Mucosa of rectum (tissue), 2 donors: ENCODE results near the gene ATP10B.
A peak's percentile ranks its signal among the peaks of the same experiment; 100 is the strongest.

Experiments
- H3K27ac ChIP-seq, 2 donors: one replicate each; pipeline ENCODE4 v1.7.0; 2013; ENCODE audit warnings: inconsistent platforms in 2 of 2, low read depth in 2 of 2, low read length in 2 of 2
- H3K27me3 ChIP-seq, 2 donors: one replicate each; pipeline ENCODE4 v1.7.0; 2013; ENCODE audit warnings: low read length in 2 of 2; ENCODE audit not compliant: control insufficient read depth in 2 of 2, insufficient read depth in 2 of 2
- H3K36me3 ChIP-seq, 2 donors: one replicate each; pipeline ENCODE4 v1.7.0; 2013; ENCODE audit warnings: low read length in 2 of 2; ENCODE audit not compliant: control insufficient read depth in 2 of 2, insufficient read depth in 2 of 2
- H3K4me1 ChIP-seq, 2 donors: one replicate each; pipeline ENCODE4 v1.7.0; 2013; ENCODE audit warnings: low read length in 2 of 2, mild to moderate bottlenecking in 1 of 2; ENCODE audit not compliant: control insufficient read depth in 2 of 2, insufficient read depth in 2 of 2
- H3K4me3 ChIP-seq, 2 donors: one replicate each; pipeline ENCODE4 v1.7.0; 2013; ENCODE audit warnings: low read length in 2 of 2
- H3K9ac ChIP-seq, 2 donors: one replicate each; pipeline ENCODE4 v1.7.0; 2013; ENCODE audit warnings: low read length in 2 of 2, low read depth in 1 of 2, mild to moderate bottlenecking in 1 of 2
- H3K9me3 ChIP-seq, 2 donors: one replicate each; pipeline ENCODE4 v1.7.0; 2013; ENCODE audit warnings: low read length in 2 of 2; ENCODE audit not compliant: control insufficient read depth in 2 of 2
- donor health status: healthy.
- donor health status: Normal muscosa, but diverticular disease.

Gene ATP10B

DNA sequence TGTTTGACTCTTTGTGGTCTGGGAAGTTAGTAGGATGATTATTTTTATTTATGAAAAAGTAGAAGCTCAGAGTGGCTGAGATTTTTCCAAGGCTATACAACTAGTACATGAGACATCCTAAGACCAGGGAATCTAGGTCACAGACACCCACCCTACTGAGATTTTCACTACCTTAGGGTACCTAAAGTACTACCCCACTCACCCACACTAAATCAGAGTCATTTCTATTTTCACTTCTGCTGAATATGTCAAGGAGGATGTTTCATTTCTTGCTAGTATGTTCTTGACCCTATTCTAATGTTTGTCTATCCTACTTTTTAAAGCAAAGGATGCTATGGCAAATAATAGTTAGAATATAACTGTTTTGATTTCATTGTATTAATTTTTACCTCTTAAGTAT, 206.0 kb downstream of the ATP10B start:
- peaks cover 35 to 58% of the 10 kb centered on the region in 2 donors for H3K36me3 ChIP-seq

DNA sequence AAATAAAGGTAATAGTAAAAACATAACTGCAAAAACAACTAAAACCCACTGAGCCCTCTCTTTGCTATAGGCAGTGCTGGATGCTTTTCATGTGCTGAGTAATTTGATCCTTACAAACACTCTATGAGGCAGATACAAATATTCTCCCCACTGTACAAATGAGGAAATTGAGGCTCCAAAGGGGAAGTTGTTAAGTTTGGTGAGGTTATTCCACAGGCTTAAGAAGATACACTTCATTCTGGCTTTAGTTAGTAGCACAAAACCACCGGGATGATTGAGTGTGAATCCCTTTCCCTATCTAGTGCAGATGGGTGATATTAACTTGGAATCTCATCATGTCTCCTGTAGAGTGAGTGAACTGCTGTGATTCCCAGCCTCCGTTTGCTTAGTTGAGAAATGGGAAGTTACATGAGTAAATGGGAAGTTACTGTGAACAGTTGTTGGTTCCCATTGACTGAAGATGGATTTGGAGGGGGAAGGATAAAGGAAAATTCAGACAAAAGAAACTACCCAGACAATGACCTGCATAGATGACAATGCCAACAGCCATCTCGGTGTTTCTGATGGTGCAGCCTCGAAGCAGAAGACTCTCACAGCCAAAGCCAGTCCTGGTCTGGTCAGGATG, 208.3 kb downstream of the ATP10B start:
- H3K9me3 ChIP-seq, result no peaks in the 10 kb centered on the region
- H3K27me3 ChIP-seq, result no peaks in the 10 kb centered on the region
- no peak overlapping the region for H3K27ac ChIP-seq
- H3K36me3 ChIP-seq, result peaks cover 35 to 59% of the 10 kb centered on the region in 2 donors
- peaks cover 5 to 17% of the 10 kb centered on the region in 2 donors for H3K4me1 ChIP-seq
- no peak overlapping the region for H3K9ac ChIP-seq
- H3K4me3 ChIP-seq, result no peak overlapping the region

More for the DNA sequence above, 206.0 kb downstream of the ATP10B start:
- H3K9me3 ChIP-seq, result no peaks in the 10 kb centered on the region
- H3K4me3 ChIP-seq, result no peak overlapping the region
- H3K4me1 ChIP-seq, result peaks cover under 1 to 5% of the 10 kb centered on the region in 2 donors
- H3K9ac ChIP-seq, result no peak overlapping the region
- no peaks in the 10 kb centered on the region for H3K27me3 ChIP-seq
- H3K27ac ChIP-seq, result no peak overlapping the region

DNA sequence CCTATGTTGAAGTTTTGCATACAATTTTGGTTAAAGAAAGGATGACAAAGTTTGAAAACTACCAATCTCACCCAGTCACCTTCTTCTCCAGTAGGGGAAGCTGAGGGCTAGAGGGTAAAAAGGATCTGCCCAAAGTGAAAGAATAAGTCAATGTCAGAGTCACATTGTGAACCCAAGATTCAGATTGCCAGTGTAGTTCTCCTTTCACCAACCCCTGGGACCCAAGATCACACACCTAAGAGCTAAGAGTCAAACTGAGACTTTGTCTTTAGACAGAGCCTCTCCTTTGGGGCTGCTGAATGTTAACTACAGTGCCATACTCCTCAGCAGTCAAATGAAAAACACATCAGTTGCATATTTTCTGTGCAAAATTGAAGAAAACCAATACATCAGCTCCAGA, 210.6 kb downstream of the ATP10B start:
- Histone ChIP-seq H3K4me1 (peaks cover 9 to 36% of the 10 kb centered on the region in 2 donors), H3K27me3 (no peaks in the 10 kb centered on the region), H3K36me3 (peaks cover 25 to 41% of the 10 kb centered on the region in 2 donors), H3K9ac (no peak overlapping the region), H3K27ac (no peak overlapping the region), H3K9me3 (no peaks in the 10 kb centered on the region), H3K4me3 (no peak overlapping the region)

DNA sequence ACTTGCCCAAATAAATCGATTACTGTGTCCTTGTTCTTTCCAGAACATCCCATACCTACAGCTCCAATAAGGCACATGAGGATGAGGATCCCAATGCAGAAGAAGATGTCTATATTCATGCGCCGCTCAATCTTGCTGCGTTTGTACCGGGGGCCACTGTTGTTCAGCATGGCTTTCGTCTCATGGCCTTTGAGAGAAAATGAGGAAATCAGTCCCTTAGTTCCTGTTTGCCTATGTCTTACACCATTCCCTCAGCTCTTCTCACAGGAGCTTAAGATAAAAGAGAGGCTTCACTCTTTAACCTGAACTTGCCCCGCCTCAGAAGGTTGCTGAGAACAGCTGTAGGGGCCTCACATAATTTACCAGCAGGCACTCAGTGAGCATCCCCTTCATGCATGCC, 211.6 kb downstream of the ATP10B start:
- H3K9me3 ChIP-seq, result no peaks in the 10 kb centered on the region
- no peak overlapping the region for H3K4me3 ChIP-seq
- H3K9ac ChIP-seq, result no peak overlapping the region
- no peak overlapping the region for H3K27ac ChIP-seq
- H3K27me3 ChIP-seq, result no peaks in the 10 kb centered on the region
- H3K4me1 ChIP-seq, result peaks cover 15 to 46% of the 10 kb centered on the region in 2 donors
- peaks cover 23 to 42% of the 10 kb centered on the region in 2 donors for H3K36me3 ChIP-seq

DNA sequence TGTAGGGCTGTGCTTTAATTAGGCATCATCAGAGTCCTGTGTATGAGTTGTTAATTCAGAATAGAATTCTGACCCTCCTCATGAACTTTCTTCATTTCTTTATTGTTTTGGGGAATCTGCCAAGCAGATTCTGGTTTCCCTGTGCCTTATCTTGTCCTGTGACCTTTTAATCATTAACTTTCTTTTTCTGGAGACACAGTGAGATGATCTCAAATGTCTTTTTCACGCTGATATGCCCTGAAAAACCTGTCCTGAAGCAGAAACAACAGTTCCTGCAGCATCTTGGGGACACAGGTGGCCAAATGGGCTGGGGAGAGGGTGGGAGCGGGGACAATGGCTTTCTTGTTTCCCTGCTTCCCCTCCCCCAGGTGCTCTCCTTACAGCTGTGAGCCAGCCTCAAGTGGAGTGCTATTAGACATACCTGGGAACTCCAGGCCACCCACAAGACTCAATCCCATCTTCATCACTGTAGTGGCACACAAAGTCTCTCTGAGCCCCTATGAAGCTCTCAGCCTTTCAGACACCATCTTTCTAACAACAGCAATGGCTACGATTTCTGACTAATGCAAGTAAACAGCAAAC, 213.8 kb downstream of the ATP10B start:
- Histone ChIP-seq H3K9ac (peak overlapping the region in 1 of 2 donors; percentile 46), H3K9me3 (no peaks in the 10 kb centered on the region), H3K36me3 (peaks cover 17 to 29% of the 10 kb centered on the region in 2 donors), H3K4me3 (no peak overlapping the region), H3K27me3 (no peaks in the 10 kb centered on the region), H3K4me1 (peaks cover 27 to 65% of the 10 kb centered on the region in 2 donors), H3K27ac (peak overlapping the region; percentile 71 to 84)

DNA sequence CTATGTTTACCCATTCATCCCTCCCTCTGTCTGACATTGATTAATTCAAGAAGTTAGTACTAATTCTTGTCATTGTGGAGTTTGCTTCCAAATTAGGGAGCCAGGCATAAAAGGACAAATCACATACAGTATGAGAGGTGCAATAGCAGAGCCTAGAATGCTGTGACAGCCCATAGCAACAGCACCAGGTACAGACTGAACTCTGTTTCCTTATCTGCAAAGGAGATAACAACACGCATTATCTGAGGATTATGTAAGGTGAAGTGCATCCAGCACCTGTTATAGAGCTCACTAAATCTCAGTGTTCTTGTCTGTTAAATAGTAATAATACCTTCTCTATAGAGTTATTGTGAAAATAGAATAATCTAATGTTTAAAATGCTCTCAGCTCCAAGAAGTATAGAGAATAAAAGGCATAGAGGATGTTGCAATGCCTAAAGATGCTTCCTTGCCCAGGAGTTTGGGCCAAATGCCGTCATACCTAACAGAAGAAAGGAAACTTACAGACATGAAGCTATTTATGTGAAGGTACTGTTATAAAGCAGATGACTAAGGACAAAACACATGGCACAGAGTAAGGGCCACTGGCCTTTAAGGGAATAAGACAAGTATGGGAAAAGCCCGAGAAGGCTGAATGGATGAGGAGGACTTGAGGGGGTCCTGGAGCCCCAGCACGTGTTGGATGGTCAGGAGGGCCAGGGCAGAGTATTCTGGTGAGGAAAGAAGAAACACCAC, 214.5 kb downstream of the ATP10B start:
- Histone ChIP-seq H3K27me3 (no peaks in the 10 kb centered on the region), H3K9me3 (no peaks in the 10 kb centered on the region), H3K4me1 (peaks cover 27 to 65% of the 10 kb centered on the region in 2 donors), H3K27ac (peak overlapping the region; percentile 41 to 66), H3K4me3 (no peak overlapping the region), H3K9ac (no peak overlapping the region), H3K36me3 (peaks cover 17 to 23% of the 10 kb centered on the region in 2 donors)

DNA sequence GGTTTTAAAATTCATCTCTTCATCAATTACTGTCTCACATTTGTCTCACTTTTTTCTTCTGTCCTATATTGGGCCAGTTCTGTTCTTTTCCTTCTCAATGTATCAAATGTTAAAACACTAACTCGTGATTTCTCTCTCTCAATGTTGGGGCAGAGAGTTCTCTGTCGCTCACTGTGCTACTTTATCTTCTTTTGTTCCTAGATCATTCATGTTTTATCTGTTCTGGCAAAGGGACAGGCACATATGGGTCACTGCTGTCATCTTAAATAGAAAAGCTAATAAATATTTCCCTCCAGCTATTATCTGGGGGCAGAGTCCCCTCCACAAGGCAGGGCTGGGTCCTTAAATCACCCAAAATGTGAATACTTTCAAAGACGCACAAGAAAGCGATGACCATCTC, 216.3 kb downstream of the ATP10B start:
- Histone ChIP-seq H3K27me3 (no peaks in the 10 kb centered on the region), H3K4me1 (peaks cover 27 to 60% of the 10 kb centered on the region in 2 donors), H3K27ac (peak overlapping the region; percentile 82 to 83), H3K9me3 (no peaks in the 10 kb centered on the region), H3K9ac (peak overlapping the region; percentile 38 to 57), H3K4me3 (peak overlapping the region in 1 of 2 donors; percentile 22), H3K36me3 (peaks cover 31 to 32% of the 10 kb centered on the region in 2 donors)

DNA sequence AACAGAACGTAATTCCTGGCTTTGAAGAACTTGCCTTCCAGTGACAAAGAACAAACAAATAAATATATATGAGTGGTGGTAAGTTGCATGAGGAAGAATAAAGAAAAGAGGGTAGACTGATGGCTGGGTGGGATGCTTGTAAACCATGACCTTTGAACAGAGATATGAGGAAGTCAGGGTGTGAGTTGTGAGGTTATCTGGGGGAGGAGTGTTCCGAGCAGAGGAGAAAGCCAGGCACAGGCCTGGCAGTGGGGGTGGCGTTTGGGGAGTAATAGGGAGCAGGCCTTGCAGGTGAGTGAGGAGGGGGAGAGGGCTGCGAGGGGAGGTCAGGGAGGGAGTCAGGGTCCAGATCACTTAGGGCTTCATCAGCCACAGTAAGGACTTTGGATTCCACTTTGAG, 217.0 kb downstream of the ATP10B start:
- Histone ChIP-seq H3K27ac (peak overlapping the region; percentile 82 to 83), H3K9ac (peak overlapping the region; percentile 38 to 57), H3K4me1 (peaks cover 30 to 55% of the 10 kb centered on the region in 2 donors), H3K4me3 (peak overlapping the region in 1 of 2 donors; percentile 22), H3K36me3 (peaks cover 33 to 38% of the 10 kb centered on the region in 2 donors), H3K27me3 (no peaks in the 10 kb centered on the region), H3K9me3 (no peaks in the 10 kb centered on the region)

DNA sequence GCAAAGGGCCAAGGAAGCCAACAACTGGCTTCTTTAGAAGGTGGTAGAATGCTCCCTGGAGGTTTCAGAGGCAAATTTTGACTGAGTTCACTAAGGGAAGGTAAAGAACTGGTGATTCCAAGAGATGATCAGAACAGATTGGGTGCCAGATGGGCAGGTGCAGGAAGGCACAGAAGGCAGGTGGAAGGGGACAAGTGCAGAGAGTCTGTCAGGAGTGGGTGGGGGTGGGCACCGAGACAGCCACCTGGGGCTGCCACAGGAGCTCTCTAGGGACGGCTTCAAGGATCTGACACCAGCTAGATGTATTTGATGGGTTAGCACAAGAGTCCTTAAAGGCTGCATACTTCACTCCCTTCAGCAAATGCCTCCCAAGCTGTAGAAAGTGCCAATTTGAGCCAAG, 223.0 kb downstream of the ATP10B start:
- Histone ChIP-seq H3K9me3 (no peaks in the 10 kb centered on the region), H3K27me3 (no peaks in the 10 kb centered on the region), H3K4me1 (peaks cover 29 to 35% of the 10 kb centered on the region in 2 donors), H3K9ac (no peak overlapping the region), H3K4me3 (no peak overlapping the region), H3K27ac (peak overlapping the region; percentile 64 to 68), H3K36me3 (peaks cover 32 to 50% of the 10 kb centered on the region in 2 donors)

DNA sequence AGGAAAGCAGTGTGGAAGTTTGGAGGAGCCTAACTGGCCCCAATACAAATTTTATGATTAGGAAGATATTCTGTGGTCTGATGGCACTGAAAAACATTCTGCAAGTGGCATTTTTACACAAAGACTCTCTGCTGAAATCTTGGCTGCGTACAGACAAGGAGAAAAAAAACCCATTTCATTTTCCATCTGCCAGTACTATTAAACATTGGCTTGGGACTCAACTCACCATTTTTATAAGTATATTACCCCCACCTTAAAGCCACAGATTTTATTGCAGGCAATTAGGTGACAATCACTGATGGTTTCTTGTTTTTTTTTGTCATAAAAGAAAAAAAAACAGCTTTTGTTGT, 223.4 kb downstream of the ATP10B start:
- H3K9ac ChIP-seq, result no peak overlapping the region
- peaks cover 33 to 54% of the 10 kb centered on the region in 2 donors for H3K36me3 ChIP-seq
- H3K4me1 ChIP-seq, result peaks cover 25 to 32% of the 10 kb centered on the region in 2 donors
- no peaks in the 10 kb centered on the region for H3K9me3 ChIP-seq
- H3K4me3 ChIP-seq, result no peak overlapping the region
- H3K27me3 ChIP-seq, result no peaks in the 10 kb centered on the region
- H3K27ac ChIP-seq, result peak overlapping the region; percentile 64 to 68
